K562 treated with DMSO at 1 percent for 48 hours (cell line): Measurements from ENCODE around the gene TRIP4. TPM values are rescaled to one million over a fixed set of nuclear protein-coding genes. Genes with fewer than 3 reads are reported as not detected.

Experiments used
- total RNA-seq: library from RNA; unstranded; fragments of 300-600 nt; gene quantifications from 2 replicates; pipeline ENCODE4 v1.2.3, GENCODE V29; 2022; ENCODE audit warnings: low replicate concordance; ENCODE audit errors: extremely low read depth

TRIP4 gene
- not detected in 2 replicates for total RNA-seq

DNA sequence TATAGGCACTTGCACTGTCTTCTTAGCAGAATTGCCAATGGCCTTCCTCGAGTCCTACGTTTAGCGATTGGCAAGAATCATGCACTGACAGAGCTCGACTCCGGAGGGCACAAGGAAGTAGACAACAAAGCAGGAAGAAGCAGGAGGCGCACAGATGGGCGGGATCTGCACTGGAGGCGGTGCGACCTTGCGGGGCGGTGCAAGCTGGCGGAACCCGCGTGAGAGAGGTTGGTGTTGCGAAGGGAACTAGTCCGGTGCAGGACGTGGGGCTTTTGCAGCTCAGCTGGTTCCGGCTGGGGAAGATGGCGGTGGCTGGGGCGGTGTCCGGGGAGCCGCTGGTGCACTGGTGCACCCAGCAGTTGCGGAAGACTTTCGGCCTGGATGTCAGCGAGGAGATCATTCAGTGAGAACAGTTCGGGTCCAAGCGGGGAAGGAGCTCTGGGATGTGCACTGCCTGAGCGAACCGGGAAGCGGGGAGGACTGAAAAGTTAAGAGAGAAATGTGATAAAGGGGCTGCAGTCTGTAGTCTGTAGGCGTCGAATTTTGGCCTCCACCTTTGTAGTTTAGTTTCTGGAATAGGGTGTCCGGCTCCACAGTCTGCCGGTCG, at the start of gene TRIP4:
TSS of gene TRIP4 (plus strand) at position 275 of the 607 bp plus-strand sequence. CDS start at position 303, 28 bp downstream.

DNA sequence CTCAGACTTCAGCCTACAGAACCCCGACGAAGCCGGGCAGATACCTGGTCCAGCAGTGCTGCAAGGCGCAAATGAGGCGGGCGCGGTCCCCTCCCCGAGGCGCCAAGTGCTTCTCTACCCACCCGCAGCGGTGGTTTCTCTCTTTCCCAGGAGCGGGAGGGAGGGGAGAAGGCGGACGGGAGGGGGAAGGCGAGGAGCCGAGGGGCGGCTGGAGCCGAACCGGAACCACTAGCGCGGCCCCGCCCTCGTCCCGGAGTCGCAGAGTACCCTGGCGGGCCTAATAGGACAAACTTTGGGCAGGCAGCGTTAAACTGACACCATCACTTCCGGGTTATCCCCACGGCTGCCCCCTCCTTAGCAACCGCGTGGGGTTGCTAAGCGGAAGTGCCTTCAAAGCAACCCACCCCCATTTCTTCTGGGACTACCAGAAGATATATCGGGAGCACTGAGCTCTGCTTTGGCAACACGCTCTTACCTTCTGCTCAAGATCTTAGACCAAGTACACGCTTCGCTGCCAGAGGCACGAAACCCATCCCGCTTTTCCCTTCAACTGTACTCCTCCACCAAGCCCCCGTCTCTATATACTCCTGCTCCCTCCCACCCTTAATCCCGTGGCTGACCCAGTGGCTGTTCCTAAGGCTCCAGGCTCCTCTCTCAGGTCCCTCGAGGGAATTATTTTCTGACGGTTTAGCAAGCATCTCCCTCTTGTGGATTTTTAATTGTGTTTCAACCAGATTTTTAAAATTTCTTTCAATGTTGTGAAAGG, 31.5 kb upstream of the TRIP4 start, which contains the start of gene CSNK1G1:
TSS of gene CSNK1G1 (minus strand) at position 230 of the 766 bp plus-strand sequence. CDS start 55,674 bp downstream, outside the sequence.

DNA sequence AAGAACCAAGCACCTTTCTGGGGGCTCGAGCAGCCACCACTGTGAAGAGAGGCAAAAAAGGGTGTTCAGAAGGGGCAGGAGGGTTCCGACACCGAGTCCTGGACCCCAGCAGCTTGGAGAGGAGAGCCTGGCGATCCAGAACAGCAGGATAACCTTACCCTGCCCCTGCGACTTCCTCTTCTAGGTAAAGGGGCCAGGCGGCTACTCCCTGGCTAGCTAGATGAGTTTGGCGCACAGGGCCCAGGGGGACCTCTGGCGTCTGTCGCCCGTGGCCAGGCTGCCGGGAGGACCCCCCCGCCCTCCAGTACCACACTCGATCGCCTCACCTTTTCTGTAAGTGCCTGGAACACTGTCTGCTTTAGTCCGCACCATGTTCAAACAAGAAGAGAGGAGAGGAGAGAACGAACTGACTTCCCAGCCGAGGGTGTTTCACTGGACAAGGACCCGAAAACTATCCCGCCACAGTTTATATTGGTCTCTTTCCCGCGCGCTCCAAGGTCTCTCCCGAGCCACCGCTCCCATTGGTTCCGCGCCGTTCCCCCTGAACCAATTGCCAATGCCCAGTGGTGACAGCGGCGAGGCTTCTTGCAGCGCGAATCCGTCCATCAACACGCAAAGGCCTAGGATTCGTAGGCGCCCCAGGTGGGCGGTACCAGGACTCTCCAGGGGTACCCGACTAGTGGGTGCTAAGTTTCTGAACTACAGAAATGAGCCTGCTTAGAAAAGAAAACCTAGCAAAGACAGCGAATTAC, 6.5 kb upstream of the TRIP4 start, which contains the start of gene PCLAF:
TSS of gene PCLAF (minus strand) at position 442 of the 752 bp plus-strand sequence. CDS start at position 372, 70 bp downstream.

DNA sequence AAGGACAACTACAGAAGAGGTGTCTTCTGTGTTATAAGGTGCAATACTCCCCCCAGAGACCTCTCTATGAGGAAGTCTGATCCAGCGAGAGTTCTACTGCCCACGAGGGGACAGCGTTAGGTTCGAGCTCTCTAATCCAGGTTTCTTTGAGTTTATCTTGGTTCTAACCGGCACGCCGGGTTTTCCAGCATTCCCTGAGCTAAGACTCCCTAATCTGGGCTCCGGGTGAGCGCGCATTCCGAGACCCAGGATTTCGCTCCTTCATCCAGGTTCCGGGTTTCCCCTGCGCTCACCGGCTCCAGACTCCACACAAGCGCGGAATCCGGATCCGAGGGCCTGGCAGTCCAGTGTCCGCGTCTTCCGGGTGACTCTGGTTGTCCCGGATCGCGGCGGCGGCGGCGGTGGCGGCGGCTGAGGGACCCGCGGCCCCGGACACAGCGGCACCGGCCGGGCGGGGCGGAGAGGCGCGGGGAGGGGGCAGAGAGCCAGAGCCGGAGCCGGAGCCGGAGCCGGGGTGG, 72.6 kb downstream of the TRIP4 start, which contains the start of gene ZNF609:
TSS of gene ZNF609 (plus strand) at position 373 of the 518 bp plus-strand sequence. CDS start 38,842 bp downstream, outside the sequence.

Other genes with a start within 250 kb of the TRIP4 start
- not detected in 2 replicates for gene SNX22, start 236.1 kb upstream of the TRIP4 start, total RNA-seq
- gene PPIB, start 224.8 kb upstream of the TRIP4 start, total RNA-seq = not detected in 2 replicates
- not detected in 2 replicates for gene CSNK1G1, start 31.7 kb upstream of the TRIP4 start, total RNA-seq
- gene PCLAF, start 6.4 kb upstream of the TRIP4 start, total RNA-seq = not detected in 2 replicates
- gene ZNF609, start 72.7 kb downstream of the TRIP4 start, total RNA-seq = not detected in 2 replicates